NCI-H1930 (cell line): ENCODE measurements around the gene CZIB.

Experiments
- DNase-seq, 2 experiments: peaks; one replicate each; lab custom pipeline; 2025; lab: John Stamatoyannopoulos, UW

Gene CZIB

GRCh38 chr1:53220171-53220961 is at the start of gene CZIB:
TSS of gene CZIB (minus strand) at chr1:53220634. CDS start at chr1:53220575, 59 bp downstream.
- DNase-seq, result peak; percentile 89 to 91

- DNase-seq, result no peak
Observed at GRCh38 chr1:53270107-53270506, 49.7 kb upstream of the CZIB start.

- no peak for DNase-seq
Observed at GRCh38 chr1:53267761-53268160, 47.3 kb upstream of the CZIB start.

GRCh38 chr1:53266038-53266437 is 45.6 kb upstream of the CZIB start:
- DNase-seq, result no peak

- DNase-seq, result no peak
Observed at GRCh38 chr1:53265581-53265980, 45.1 kb upstream of the CZIB start.

- no peak for DNase-seq
Observed at GRCh38 chr1:53264048-53264447, 43.6 kb upstream of the CZIB start.

- DNase-seq, result no peak
Observed at GRCh38 chr1:53262000-53262399, 41.6 kb upstream of the CZIB start.

- DNase-seq, result no peak
Observed at GRCh38 chr1:53260631-53261247, 40.3 kb upstream of the CZIB start.

GRCh38 chr1:53259932-53260331 is 39.5 kb upstream of the CZIB start:
- no peak for DNase-seq

GRCh38 chr1:53258216-53258615 is 37.8 kb upstream of the CZIB start:
- DNase-seq, result no peak

- DNase-seq, result no peak
Observed at GRCh38 chr1:53257454-53258081, 37.1 kb upstream of the CZIB start.

GRCh38 chr1:53256511-53257453 is 36.3 kb upstream of the CZIB start:
- DNase-seq, result no peak

GRCh38 chr1:53255031-53255430 is 34.6 kb upstream of the CZIB start:
- no peak for DNase-seq

GRCh38 chr1:53254011-53254640 is 33.7 kb upstream of the CZIB start:
- DNase-seq, result no peak

GRCh38 chr1:53250325-53250724 is 29.9 kb upstream of the CZIB start:
- DNase-seq, result no peak

- no peak for DNase-seq
Observed at GRCh38 chr1:53249706-53250105, 29.3 kb upstream of the CZIB start.

GRCh38 chr1:53246261-53247134 is 26.1 kb upstream of the CZIB start:
- no peak for DNase-seq

- no peak for DNase-seq
Observed at GRCh38 chr1:53244141-53244540, 23.7 kb upstream of the CZIB start.

GRCh38 chr1:53242381-53242780 is 21.9 kb upstream of the CZIB start:
- DNase-seq, result no peak

- no peak for DNase-seq
Observed at GRCh38 chr1:53241828-53242227, 21.4 kb upstream of the CZIB start.
